Measurements from ENCODE around the gene TRMT1L. TPM values are rescaled to one million over a fixed set of nuclear protein-coding genes. Genes with fewer than 3 reads are reported as not detected.

The TRMT1L gene
- total RNA-seq, 2 donors from 2014 or later, result 19.8 to 35.7 TPM

GRCh38 chr1:185108321-185108720 lies 48.4 kb downstream of the TRMT1L start:
- no peak for DNase-seq (ENCODE audit: low spot score)
- no peak overlapping the region for H3K4me3 ChIP-seq
- H3K4me1 ChIP-seq (replicated peaks), result no peaks in the 10 kb centered on the region
- H3K36me3 ChIP-seq, result no peaks in the 10 kb centered on the region
- intact Hi-C loops (cut with DNase I), result no loop called here
- H3K27ac ChIP-seq, result no peak overlapping the region
- H3K9me3 ChIP-seq, result no peaks in the 10 kb centered on the region
- TF ChIP-seq CTCF (IDR thresholded peaks at IDR 0.05) (no peak), POLR2A (IDR thresholded peaks at IDR 0.05) (no peak), POLR2AphosphoS5 (IDR thresholded peaks at IDR 0.05) (no peak)
- H3K27me3 ChIP-seq (replicated peaks; ENCODE audit: insufficient read depth), result no peaks in the 10 kb centered on the region

- DNase-seq (ENCODE audit: low spot score), result no peak
- TF ChIP-seq POLR2AphosphoS5 (IDR thresholded peaks at IDR 0.05), result no peak
- TF ChIP-seq CTCF (IDR thresholded peaks at IDR 0.05), result no peak
- no peak for TF ChIP-seq POLR2A (IDR thresholded peaks at IDR 0.05)
- Histone ChIP-seq H3K9me3 (no peaks in the 10 kb centered on the region), H3K4me3 (no peak overlapping the region), H3K4me1 (replicated peaks) (no peaks in the 10 kb centered on the region), H3K27me3 (replicated peaks; ENCODE audit: insufficient read depth) (no peaks in the 10 kb centered on the region), H3K27ac (no peak overlapping the region), H3K36me3 (no peaks in the 10 kb centered on the region)
- 81% methylated on average over 3 of the region's 3 CpGs for WGBS
- intact Hi-C loops (cut with DNase I), result no loop called here
Measured at GRCh38 chr1:185105121-185105520, 51.6 kb downstream of the TRMT1L start.

- Histone ChIP-seq H3K27me3 (replicated peaks; ENCODE audit: insufficient read depth) (no peaks in the 10 kb centered on the region), H3K27ac (no peak overlapping the region), H3K9me3 (no peaks in the 10 kb centered on the region), H3K4me3 (no peak overlapping the region), H3K4me1 (replicated peaks) (no peaks in the 10 kb centered on the region), H3K36me3 (no peaks in the 10 kb centered on the region)
- no peak for DNase-seq (ENCODE audit: low spot score)
- no peak for TF ChIP-seq POLR2A (IDR thresholded peaks at IDR 0.05)
- no peak for TF ChIP-seq POLR2AphosphoS5 (IDR thresholded peaks at IDR 0.05)
- TF ChIP-seq CTCF (IDR thresholded peaks at IDR 0.05), result no peak
- intact Hi-C loops (cut with DNase I), result no loop called here
- WGBS, result 66% methylated on average over 3 of the region's 3 CpGs
Measured at GRCh38 chr1:185104083-185104482, 52.7 kb downstream of the TRMT1L start.

GRCh38 chr1:185096531-185096930 lies 60.2 kb downstream of the TRMT1L start:
- Histone ChIP-seq H3K36me3 (no peaks in the 10 kb centered on the region), H3K27me3 (replicated peaks; ENCODE audit: insufficient read depth) (no peaks in the 10 kb centered on the region), H3K4me3 (no peak overlapping the region), H3K4me1 (replicated peaks) (no peaks in the 10 kb centered on the region), H3K9me3 (no peaks in the 10 kb centered on the region), H3K27ac (no peak overlapping the region)
- intact Hi-C loops (cut with DNase I), result no loop called here
- no peak for DNase-seq (ENCODE audit: low spot score)
- TF ChIP-seq POLR2AphosphoS5 (IDR thresholded peaks at IDR 0.05), result no peak
- TF ChIP-seq CTCF (IDR thresholded peaks at IDR 0.05), result no peak
- TF ChIP-seq POLR2A (IDR thresholded peaks at IDR 0.05), result no peak
- WGBS, result 61% methylated on average over 2 of the region's 2 CpGs

GRCh38 chr1:185094761-185095160 lies 62.0 kb downstream of the TRMT1L start:
- no peak overlapping the region for H3K27ac ChIP-seq
- H3K27me3 ChIP-seq (replicated peaks; ENCODE audit: insufficient read depth), result no peaks in the 10 kb centered on the region
- no peak overlapping the region for H3K4me3 ChIP-seq
- no peaks in the 10 kb centered on the region for H3K4me1 ChIP-seq (replicated peaks)
- TF ChIP-seq POLR2AphosphoS5 (IDR thresholded peaks at IDR 0.05), result no peak
- TF ChIP-seq POLR2A (IDR thresholded peaks at IDR 0.05), result no peak
- TF ChIP-seq CTCF (IDR thresholded peaks at IDR 0.05), result no peak
- no peaks in the 10 kb centered on the region for H3K36me3 ChIP-seq
- intact Hi-C loops (cut with DNase I), result no loop called here
- no peak for DNase-seq (ENCODE audit: low spot score)
- WGBS, result 91% methylated on average over 2 of the region's 2 CpGs
- no peaks in the 10 kb centered on the region for H3K9me3 ChIP-seq
